Heart left ventricle (tissue), 16 donors: Measurements from ENCODE around the gene GGT7. TPM values are rescaled to one million over a fixed set of nuclear protein-coding genes. Genes with fewer than 3 reads are reported as not detected.

Source experiments
- ATAC-seq, 4 donors: fragments of 200-7000 bp; cut with Tn5 transposase; one replicate each; pipeline ENCODE4 v1.9.1; 2020 to 2022; ENCODE audit warnings: moderate library complexity in 4 of 4, mild to moderate bottlenecking in 3 of 4, moderate number of reproducible peaks in 1 of 4
- DNase-seq, 5 donors: peaks; one replicate each; pipeline ENCODE4 v3.0.0-alpha.2; 2020
- H3K27ac ChIP-seq, 12 donors: fragments of 200-600 bp; sonication (generic) in 4 of 12; one replicate each; pipeline versions ENCODE4 v1.5.0 to v1.8.0; 2016 to 2022; ENCODE audit warnings: mild to moderate bottlenecking in 2 of 12
- H3K27me3 ChIP-seq, 9 donors: fragments of 200-600 bp; sonication (generic) in 2 of 9; one replicate each; pipeline versions ENCODE4 v1.5.1 to v1.8.0; 2016 to 2022; ENCODE audit warnings: mild to moderate bottlenecking in 3 of 9
- H3K36me3 ChIP-seq, 9 donors: fragments of 200-600 bp; sonication (generic) in 2 of 9; one replicate each; pipeline versions ENCODE4 v1.5.0 to v1.8.0; 2018 to 2022; ENCODE audit warnings: mild to moderate bottlenecking in 2 of 9
- H3K4me1 ChIP-seq, 12 donors: fragments of 200-600 bp; sonication (generic) in 4 of 12; one replicate each; pipeline versions ENCODE4 v1.5.0 to v1.8.0; 2016 to 2022; ENCODE audit warnings: mild to moderate bottlenecking in 3 of 12
- H3K4me3 ChIP-seq, 12 donors: fragments of 200-600 bp; sonication (generic) in 4 of 12; one replicate each; pipeline versions ENCODE4 v1.5.0 to v1.8.0; 2017 to 2022; ENCODE audit warnings: mild to moderate bottlenecking in 9 of 12, moderate library complexity in 4 of 12
- H3K9me3 ChIP-seq, 12 donors: fragments of 200-600 bp; sonication (generic) in 4 of 12; one replicate each; pipeline versions ENCODE4 v1.5.0 to v1.8.0; 2016 to 2022; ENCODE audit warnings: mild to moderate bottlenecking in 1 of 12
- POLR2A ChIP-seq, 2 donors: fragments of 450-650 bp; IDR thresholded peaks; one replicate each; pipeline ENCODE4 v1.6.1; 2017; ENCODE audit warnings: antibody characterized with exemption in 2 of 2, mild to moderate bottlenecking in 2 of 2, moderate library complexity in 2 of 2
- WGBS, 4 donors: extraction: QIAGEN DNeasy Blood & Tissue Kit in 2 of 4; methylation state at CpG; one replicate each; pipeline versions ENCODE4 v1.1.5 to v1.1.7; 2013 to 2018; 5-methylcytosine and 5-hydroxymethylcytosine counted together
- intact Hi-C, 10 donors: fragments of 100-400 bp; cut with DNase I; formaldehyde crosslinking; loops; one replicate each; pipeline versions ENCODE4 v1.11.1 to v1.14.2; 2022
- polyA plus RNA-seq, 2 donors: library from polyadenylated mRNA; stranded (reverse); fragments of 200-250 nt; gene quantifications; one replicate each; pipeline ENCODE4 v1.2.3, GENCODE V29; 2013
- total RNA-seq, 9 donors: library from RNA; depleted of rRNA in 2 of 9; stranded (reverse); fragments of >200 nt in 2 of 9; fragmentation: NEBNext Ultra II Directional in 3 of 9; extraction: Animal tissue kit (Norgen Biotek cat#: 25700) in 3 of 9; gene quantifications; one replicate each; pipeline versions ENCODE4 v1.1.0 to v1.2.4, GENCODE V29; 2016 to 2023
- TF ChIP-seq, protein P1 (sequence below), 12 donors: fragments of 200-600 bp; sonication (generic) in 4 of 12; IDR thresholded peaks; one replicate each; pipeline versions ENCODE4 v1.5.0 to v1.8.0; 2018 to 2022; ENCODE audit warnings: antibody characterized with exemption in 12 of 12, mild to moderate bottlenecking in 5 of 12
- donor health status: ischemic (EF 13 %, LVEDD 7.1; RV severe dilation, severe dysfunction).
- donor health status: healthy with polysubstance abuse.
- donor health status: DM: no; HTN: yes; CAD: no.
- donor health status: DM: no; HTN: no; CAD: no.
- donor health status: ischemic (EF 25% LVEDD 6.9; RV normal size, moderate dysfunction).
- donor health status: ischemic (EF 25% LVEDD 5.7; RV mildly dilated, moderate dysfunction).
- donor health status: healthy.
- donor health status: DM: yes; HTN: yes; CAD: no.
- donor health status: ischemic (EF 35%, LVEDD 5.7; RV mildly dilated, moderate dysfunction).
- donor health status: nonischemic (EF 11% LVEDD 7.7; RV severe dilation, severe dysfunction).
- donor health status: DM: yes; HTN: yes; CAD: no.
- donor health status: PGD.
- donor health status: ischemic (EF 29% LVEDD 5.4; RV normal size, mild dysfunction).
- donor health status: nonischemic (EF 23%, LVEDD 6.1; RV moderate dilation, normal function).

GGT7 gene
- total and polyA plus RNA-seq, 11 donors, result 7.9 to 30.7 (median 17.5) TPM

DNA sequence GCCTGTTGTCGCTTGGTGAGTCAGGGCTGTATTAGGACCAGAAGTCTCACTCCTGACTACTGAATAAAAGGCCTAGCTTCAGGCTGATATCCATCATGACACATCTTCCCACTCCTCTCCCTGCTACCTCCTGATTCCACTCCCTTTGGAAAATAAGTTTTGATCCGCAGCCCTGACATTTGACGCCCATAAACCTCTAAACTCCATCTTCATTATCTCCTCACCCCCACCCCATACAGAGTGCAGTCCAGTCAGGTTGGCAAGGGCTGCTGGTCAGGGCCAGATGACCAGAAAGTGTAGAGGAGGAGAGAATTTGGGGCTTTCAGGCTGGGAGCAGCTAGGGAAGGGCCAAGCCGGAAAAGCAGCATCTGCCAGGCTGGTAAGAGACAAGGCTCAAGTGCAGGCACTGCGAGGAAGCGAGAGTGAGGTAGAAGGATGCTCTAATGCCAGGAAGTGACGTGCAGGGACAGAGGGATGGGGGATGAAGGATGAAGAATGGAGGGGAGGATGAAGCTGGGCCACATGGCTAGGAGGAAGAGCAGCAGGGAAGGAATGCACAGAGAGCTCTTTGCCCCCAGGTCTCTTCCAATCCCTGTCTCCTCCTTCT is 1.2 kb downstream of the GGT7 start:
- Histone ChIP-seq H3K9me3 (no peaks in the 10 kb centered on the region), H3K4me3 (peak overlapping the region; percentile 46 to 86 (median 75)), H3K27me3 (no peaks in the 10 kb centered on the region), H3K36me3 (no peaks in the 10 kb centered on the region), H3K27ac (peak overlapping the region in 7 of 12 donors; percentile 56 to 84 (median 75)), H3K4me1 (peaks cover 0 to 45% (median 29%) of the 10 kb centered on the region in 12 donors)
- WGBS, 4 donors, result 82 to 88% (median 86%) methylated on average over 7 of the region's 7 CpGs
- intact Hi-C loops, result loop anchor here in 8 of 10 donors (5.0 to 10.0 kb wide), 9 partner anchors 136 to 403 kb away; partner anchors contain the start of genes TRPC4AP (in 4 of the 8) and MMP24OS (in 2 of the 8)
- TF ChIP-seq POLR2A (IDR thresholded peaks at IDR 0.05), result no peak
- TF ChIP-seq, protein P1, sequence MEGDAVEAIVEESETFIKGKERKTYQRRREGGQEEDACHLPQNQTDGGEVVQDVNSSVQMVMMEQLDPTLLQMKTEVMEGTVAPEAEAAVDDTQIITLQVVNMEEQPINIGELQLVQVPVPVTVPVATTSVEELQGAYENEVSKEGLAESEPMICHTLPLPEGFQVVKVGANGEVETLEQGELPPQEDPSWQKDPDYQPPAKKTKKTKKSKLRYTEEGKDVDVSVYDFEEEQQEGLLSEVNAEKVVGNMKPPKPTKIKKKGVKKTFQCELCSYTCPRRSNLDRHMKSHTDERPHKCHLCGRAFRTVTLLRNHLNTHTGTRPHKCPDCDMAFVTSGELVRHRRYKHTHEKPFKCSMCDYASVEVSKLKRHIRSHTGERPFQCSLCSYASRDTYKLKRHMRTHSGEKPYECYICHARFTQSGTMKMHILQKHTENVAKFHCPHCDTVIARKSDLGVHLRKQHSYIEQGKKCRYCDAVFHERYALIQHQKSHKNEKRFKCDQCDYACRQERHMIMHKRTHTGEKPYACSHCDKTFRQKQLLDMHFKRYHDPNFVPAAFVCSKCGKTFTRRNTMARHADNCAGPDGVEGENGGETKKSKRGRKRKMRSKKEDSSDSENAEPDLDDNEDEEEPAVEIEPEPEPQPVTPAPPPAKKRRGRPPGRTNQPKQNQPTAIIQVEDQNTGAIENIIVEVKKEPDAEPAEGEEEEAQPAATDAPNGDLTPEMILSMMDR (IDR thresholded peaks at IDR 0.05), result no peak
- ATAC-seq (no peak), DNase-seq (no peak)

DNA sequence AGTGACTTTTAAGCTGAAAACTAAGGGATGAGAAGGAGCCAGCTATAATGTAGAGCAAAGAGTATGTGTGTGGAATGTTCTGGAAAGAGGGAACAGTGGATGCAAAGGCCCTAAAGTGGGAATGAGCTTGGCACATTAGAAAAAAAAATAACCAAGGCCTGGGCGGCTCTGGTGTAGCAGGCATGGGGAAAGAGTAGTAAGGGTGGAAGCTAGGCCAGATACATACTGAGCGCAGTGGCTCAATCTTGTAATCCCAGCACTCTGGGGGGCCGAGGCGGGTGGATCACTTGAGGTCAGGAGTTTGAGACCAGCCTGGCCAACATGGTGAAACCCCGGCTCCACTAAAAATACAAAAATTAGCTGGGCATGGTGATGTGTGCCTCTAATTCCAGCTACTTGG is 8.4 kb downstream of the GGT7 start:
- no peak overlapping the region for H3K4me3 ChIP-seq
- no peak for TF ChIP-seq POLR2A (IDR thresholded peaks at IDR 0.05)
- TF ChIP-seq, protein P1 (IDR thresholded peaks at IDR 0.05), result no peak
- peaks cover 0 to 31% (median 24%) of the 10 kb centered on the region in 9 donors for H3K36me3 ChIP-seq
- ATAC-seq, result no peak
- intact Hi-C loops, result no loop called here
- no peaks in the 10 kb centered on the region for H3K9me3 ChIP-seq
- no peak overlapping the region for H3K27ac ChIP-seq
- peaks cover 0 to 8% (median 0%) of the 10 kb centered on the region in 12 donors for H3K4me1 ChIP-seq
- no peak for DNase-seq
- 89 to 96% (median 93%) methylated on average over 5 of the region's 5 CpGs for WGBS, 4 donors
- H3K27me3 ChIP-seq, result no peaks in the 10 kb centered on the region

DNA sequence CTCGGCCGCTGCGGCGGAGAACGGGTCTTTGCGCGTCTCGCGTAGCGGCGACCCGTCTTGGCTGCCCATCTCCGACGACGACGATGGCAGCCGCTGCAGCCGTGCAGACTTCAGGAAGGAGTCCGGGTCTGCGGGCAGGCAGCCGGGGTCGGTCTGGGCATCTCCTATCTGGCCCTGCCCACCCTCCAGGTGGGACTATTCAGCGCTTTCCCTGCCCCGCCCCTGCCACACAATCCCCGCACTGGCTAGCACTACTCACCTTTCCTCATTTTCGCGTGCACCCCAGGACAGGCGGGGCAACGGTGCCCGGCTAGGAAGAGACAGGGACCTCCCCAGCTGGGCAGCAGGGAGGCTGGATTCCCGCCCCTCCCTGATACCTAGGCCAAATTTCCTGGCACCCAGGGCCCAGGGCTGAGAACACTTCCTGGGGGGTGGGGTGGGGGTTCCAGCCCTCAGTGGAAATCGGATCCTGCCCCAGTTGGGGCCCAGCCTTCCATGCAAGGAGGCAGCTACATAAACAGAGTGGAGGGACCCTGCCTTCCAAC is 9.2 kb downstream of the GGT7 start:
- H3K27me3 ChIP-seq, result no peaks in the 10 kb centered on the region
- ATAC-seq (no peak), DNase-seq (no peak)
- H3K9me3 ChIP-seq, result no peaks in the 10 kb centered on the region
- peaks cover 0 to 8% (median 0%) of the 10 kb centered on the region in 12 donors for H3K4me1 ChIP-seq
- intact Hi-C loops, result no loop called here
- H3K4me3 ChIP-seq, result no peak overlapping the region
- H3K36me3 ChIP-seq, result peaks cover 0 to 39% (median 28%) of the 10 kb centered on the region in 9 donors
- H3K27ac ChIP-seq, result no peak overlapping the region
- TF ChIP-seq POLR2A (IDR thresholded peaks at IDR 0.05), result no peak
- TF ChIP-seq, protein P1 (IDR thresholded peaks at IDR 0.05), result no peak
- 66 to 78% (median 70%) methylated on average over 29 to 32 of the region's 32 CpGs for WGBS, 4 donors

DNA sequence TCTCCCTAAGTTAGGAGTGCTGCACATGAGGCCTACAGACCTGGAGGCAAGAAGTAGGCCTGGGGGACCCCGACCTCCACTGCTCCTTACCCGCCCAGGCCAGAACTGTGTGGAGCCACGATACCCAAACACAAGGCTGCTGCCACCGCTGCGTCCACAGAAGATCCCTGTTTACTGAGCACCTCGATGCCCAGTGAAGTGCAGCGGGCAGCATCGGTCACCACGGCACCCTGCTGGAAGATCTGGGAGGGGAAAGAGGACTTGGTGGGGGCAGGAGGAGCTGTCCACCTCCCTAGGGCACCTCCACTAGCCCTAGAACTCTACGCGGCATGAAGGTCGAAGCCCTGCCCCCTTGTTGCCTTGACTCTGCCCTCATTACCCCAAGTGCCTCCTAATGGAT is 9.9 kb downstream of the GGT7 start:
- ATAC-seq (no peak), DNase-seq (no peak)
- intact Hi-C loops, result no loop called here
- H3K27me3 ChIP-seq, result no peaks in the 10 kb centered on the region
- 86 to 95% (median 90%) methylated on average over 12 of the region's 12 CpGs for WGBS, 4 donors
- TF ChIP-seq, protein P1 (IDR thresholded peaks at IDR 0.05), result no peak
- TF ChIP-seq POLR2A (IDR thresholded peaks at IDR 0.05), result no peak
- H3K9me3 ChIP-seq, result no peaks in the 10 kb centered on the region
- peaks cover 0 to 46% (median 35%) of the 10 kb centered on the region in 9 donors for H3K36me3 ChIP-seq
- H3K27ac ChIP-seq, result no peak overlapping the region
- peaks cover 0 to 8% (median 0%) of the 10 kb centered on the region in 12 donors for H3K4me1 ChIP-seq
- H3K4me3 ChIP-seq, result no peak overlapping the region
